H9 (cell line): ENCODE measurements around the gene AVEN. TPM values are rescaled to one million over a fixed set of nuclear protein-coding genes. Genes with fewer than 3 reads are reported as not detected.

ENCODE experiments used
- DNase-seq: peaks from one replicate; pipeline ENCODE4 v3.0.0-alpha.2; 2017
- H2AFZ ChIP-seq: one replicate; pipeline ENCODE4 v1.6.1; 2013; ENCODE audit warnings: mild to moderate bottlenecking, low read length, control low read depth, moderate library complexity
- H2AK5ac ChIP-seq: 2 replicates; pipeline ENCODE4 v1.6.1; 2013; ENCODE audit warnings: low read length, control low read depth, mixed read lengths; ENCODE audit not compliant: insufficient read length
- H2BK120ac ChIP-seq: one replicate; pipeline ENCODE4 v1.6.1; 2013; ENCODE audit warnings: low read depth, mild to moderate bottlenecking, low read length, control low read depth, inconsistent platforms; ENCODE audit not compliant: poor library complexity, severe bottlenecking
- H2BK12ac ChIP-seq: 2 replicates; pipeline ENCODE4 v1.6.1; 2013; ENCODE audit warnings: low read length, control low read depth, mixed read lengths, low read depth; ENCODE audit not compliant: insufficient read length
- H2BK15ac ChIP-seq: 2 replicates; pipeline ENCODE4 v1.6.1; 2013; ENCODE audit warnings: low read depth, low read length, control low read depth
- H2BK20ac ChIP-seq: one replicate; pipeline ENCODE4 v1.6.1; 2013; ENCODE audit warnings: low read depth, mild to moderate bottlenecking, low read length, control low read depth, inconsistent platforms; ENCODE audit not compliant: poor library complexity, severe bottlenecking
- H2BK5ac ChIP-seq: 2 replicates; pipeline ENCODE4 v1.6.1; 2013; ENCODE audit warnings: low read length, control low read depth, mixed read lengths; ENCODE audit not compliant: insufficient read length
- H3K14ac ChIP-seq: 2 replicates; pipeline ENCODE4 v1.6.1; 2013; ENCODE audit warnings: low read length, control low read depth; ENCODE audit not compliant: insufficient read depth
- H3K18ac ChIP-seq: 2 replicates; pipeline ENCODE4 v1.6.1; 2013; ENCODE audit warnings: low read depth, mild to moderate bottlenecking, mixed read lengths, low read length, control low read depth; ENCODE audit not compliant: insufficient read length
- H3K23ac ChIP-seq: 2 replicates; pipeline ENCODE4 v1.6.1; 2013; ENCODE audit warnings: low read length, control low read depth, mixed read lengths, low read depth; ENCODE audit not compliant: insufficient read length
- H3K23me2 ChIP-seq: 2 replicates; pipeline ENCODE4 v1.6.1; 2013; ENCODE audit warnings: low read depth, mild to moderate bottlenecking, mixed read lengths, low read length, control low read depth; ENCODE audit not compliant: insufficient read length, poor library complexity, severe bottlenecking
- H3K27ac ChIP-seq: 2 replicates; pipeline ENCODE4 v1.5.1; 2013; ENCODE audit warnings: low read length, control low read depth, mixed read lengths, low read depth; ENCODE audit not compliant: insufficient read length
- H3K27me3 ChIP-seq: 2 replicates; pipeline ENCODE4 v1.6.1; 2013; ENCODE audit warnings: low read length, control low read depth, inconsistent platforms; ENCODE audit not compliant: insufficient read depth
- H3K4ac ChIP-seq: 2 replicates; pipeline ENCODE4 v1.6.1; 2013; ENCODE audit warnings: low read depth, mild to moderate bottlenecking, control low read depth, inconsistent platforms, low read length, moderate library complexity
- H3K4me1 ChIP-seq: 2 replicates; pipeline ENCODE4 v1.6.1; 2013; ENCODE audit warnings: low read length, control low read depth, inconsistent platforms; ENCODE audit not compliant: insufficient read depth
- H3K4me2 ChIP-seq: 2 replicates; pipeline ENCODE4 v1.6.1; 2013; ENCODE audit warnings: low read length, control low read depth, mixed read lengths; ENCODE audit not compliant: insufficient read length, insufficient read depth
- H3K56ac ChIP-seq: 2 replicates; pipeline ENCODE4 v1.6.1; 2013; ENCODE audit warnings: low read depth, mild to moderate bottlenecking, mixed read lengths, low read length, control low read depth; ENCODE audit not compliant: insufficient read length
- H3K79me1 ChIP-seq: 2 replicates; pipeline ENCODE4 v1.6.1; 2013; ENCODE audit warnings: low read depth, mild to moderate bottlenecking, moderate library complexity, low read length, control low read depth, inconsistent platforms; ENCODE audit not compliant: insufficient read depth, poor library complexity, severe bottlenecking
- H3K79me2 ChIP-seq: 2 replicates; pipeline ENCODE4 v1.6.1; 2013; ENCODE audit warnings: low read length, control low read depth, inconsistent platforms; ENCODE audit not compliant: insufficient read depth
- H3K9ac ChIP-seq: 2 replicates; pipeline ENCODE4 v1.6.1; 2013; ENCODE audit warnings: low read length, control low read depth, mixed read lengths; ENCODE audit not compliant: insufficient read length; ENCODE audit errors: extremely low read depth
- H3K9me3 ChIP-seq: one replicate; pipeline ENCODE4 v1.6.1; 2013; ENCODE audit warnings: low read depth, low read length, inconsistent platforms; ENCODE audit not compliant: control insufficient read depth
- H3T11ph ChIP-seq: one replicate; pipeline ENCODE4 v1.6.1; 2013; ENCODE audit warnings: mild to moderate bottlenecking, low read length, control low read depth, inconsistent platforms
- H4K20me1 ChIP-seq: one replicate; pipeline ENCODE4 v1.6.1; 2013; ENCODE audit not compliant: control insufficient read depth, insufficient read length, insufficient read depth
- H4K5ac ChIP-seq: 2 replicates; pipeline ENCODE4 v1.6.1; 2013; ENCODE audit warnings: low read depth, mild to moderate bottlenecking, mixed read lengths, low read length, control low read depth; ENCODE audit not compliant: insufficient read length
- H4K8ac ChIP-seq: replicated peaks from 2 replicates; pipeline ENCODE4 v1.6.1; 2013; ENCODE audit warnings: low read length, control low read depth, mixed read lengths, low read depth; ENCODE audit not compliant: insufficient read length
- H4K91ac ChIP-seq: 2 replicates; pipeline ENCODE4 v1.6.1; 2013; ENCODE audit warnings: low read depth, mild to moderate bottlenecking, moderate library complexity, mixed read lengths, low read length, control low read depth; ENCODE audit not compliant: insufficient read length
- H3K27ac Mint-ChIP-seq, 3 experiments: 2 replicates in 2 of 3; 3 replicates in 1 of 3; pipeline ENCODE4 v1.8.0; 2020 to 2021; ENCODE audit warnings: mixed read lengths in 3 of 3, mild to moderate bottlenecking in 1 of 3, moderate library complexity in 1 of 3
- H3K27me3 Mint-ChIP-seq: 2 replicates; pipeline ENCODE4 v1.8.0; 2021; ENCODE audit warnings: low read depth, mild to moderate bottlenecking, moderate library complexity, mixed read lengths
- H3K36me3 Mint-ChIP-seq, 3 experiments: 2 replicates in 2 of 3; 3 replicates in 1 of 3; pipeline ENCODE4 v1.8.0; 2020 to 2021; ENCODE audit warnings: low read depth in 3 of 3, mixed read lengths in 3 of 3; ENCODE audit not compliant: insufficient read depth in 1 of 3
- H3K4me1 Mint-ChIP-seq, 2 experiments: 2 replicates each; pipeline ENCODE4 v1.8.0; 2020; ENCODE audit warnings: mixed read lengths in 2 of 2
- H3K4me3 Mint-ChIP-seq, 2 experiments: 2 replicates in 1 of 2; 3 replicates in 1 of 2; pipeline ENCODE4 v1.8.0; 2020 to 2021; ENCODE audit warnings: mild to moderate bottlenecking in 2 of 2, mixed read lengths in 2 of 2, moderate library complexity in 1 of 2
- H3K9me3 Mint-ChIP-seq, 2 experiments: 2 replicates in 1 of 2; 3 replicates in 1 of 2; pipeline ENCODE4 v1.8.0; 2020; ENCODE audit warnings: mild to moderate bottlenecking in 2 of 2, mixed read lengths in 2 of 2, moderate library complexity in 1 of 2
- CTCF ChIP-seq: fragments of 200-600 bp; sonication (generic); conservative IDR thresholded peaks from 3 replicates; pipeline ENCODE4 v1.8.0; 2021; ENCODE audit warnings: antibody characterized with exemption, mild to moderate bottlenecking
- WGBS: extraction: QIAGEN DNeasy Blood & Tissue Kit; methylation state at CpG from one replicate; pipeline ENCODE4 v1.1.7; 2013; ENCODE audit warnings: missing lambda C conversion rate, low lambda C conversion rate, mixed read lengths; ENCODE audit not compliant: insufficient read length; ENCODE audit errors: extremely low coverage; 5-methylcytosine and 5-hydroxymethylcytosine counted together
- total RNA-seq: library from RNA; stranded (reverse); gene quantifications from 2 replicates; pipeline ENCODE4 v1.2.1, GENCODE V29; 2021

The AVEN gene
- total RNA-seq, 1 experiment from 2014 or later, result 16.1 TPM

- Mint-ChIP-seq H3K4me3 (no peak overlapping the region), H3K9me3 (peaks cover 3% of the 10 kb centered on the region in 2 experiments; a peak in 3 of 5 replicates), H3K27ac (no peak overlapping the region), H3K36me3 (peaks cover 0 to 2% (median 1%) of the 10 kb centered on the region in 3 experiments; a peak in 3 of 7 replicates), H3K27me3 (no peaks in the 10 kb centered on the region; the same call in 1 of the 2 replicates), H3K4me1 (peaks cover 0 to 2% of the 10 kb centered on the region in 2 experiments; a peak in 2 of 4 replicates)
- Histone ChIP-seq H3K9ac (no peak overlapping the region), H2BK20ac (no peak overlapping the region), H3K27ac (no peak overlapping the region), H3T11ph (no peak overlapping the region), H3K4me2 (no peak overlapping the region), H2BK120ac (no peak overlapping the region), H3K79me1 (no peaks in the 10 kb centered on the region), H2BK12ac (no peak overlapping the region), H3K4ac (no peak overlapping the region), H3K27me3 (no peaks in the 10 kb centered on the region), H3K14ac (no peak overlapping the region), H4K91ac (no peak overlapping the region), H2BK5ac (no peak overlapping the region), H3K4me1 (no peaks in the 10 kb centered on the region), H3K23ac (no peak overlapping the region), H3K23me2 (no peaks in the 10 kb centered on the region), H2AFZ (no peak overlapping the region), H2BK15ac (no peak overlapping the region), H2AK5ac (no peak overlapping the region), H4K5ac (no peak overlapping the region), H4K8ac (no peak overlapping the region), H4K20me1 (no peaks in the 10 kb centered on the region), H3K56ac (no peak overlapping the region), H3K79me2 (no peaks in the 10 kb centered on the region), H3K18ac (no peak overlapping the region), H3K9me3 (no peaks in the 10 kb centered on the region)
- WGBS, result no CpG with 5 or more reads among the region's 1 CpG
- TF ChIP-seq CTCF, result no peak
- DNase-seq, result no peak
Measured at GRCh38 chr15:33956397-33956796, 82.6 kb downstream of the AVEN start.
